ENCODE results near the gene KIF16B. TPM values are rescaled to one million over a fixed set of nuclear protein-coding genes. Genes with fewer than 3 reads are reported as not detected.
"Not testable (repeated sequence)": the region's sequence is repeated elsewhere in the genome, so short reads cannot be mapped to it uniquely, and the experiment has no call there.

Gene KIF16B
- polyA plus RNA-seq, 3 donors: 21.0 to 23.7 (median 21.4) TPM

DNA sequence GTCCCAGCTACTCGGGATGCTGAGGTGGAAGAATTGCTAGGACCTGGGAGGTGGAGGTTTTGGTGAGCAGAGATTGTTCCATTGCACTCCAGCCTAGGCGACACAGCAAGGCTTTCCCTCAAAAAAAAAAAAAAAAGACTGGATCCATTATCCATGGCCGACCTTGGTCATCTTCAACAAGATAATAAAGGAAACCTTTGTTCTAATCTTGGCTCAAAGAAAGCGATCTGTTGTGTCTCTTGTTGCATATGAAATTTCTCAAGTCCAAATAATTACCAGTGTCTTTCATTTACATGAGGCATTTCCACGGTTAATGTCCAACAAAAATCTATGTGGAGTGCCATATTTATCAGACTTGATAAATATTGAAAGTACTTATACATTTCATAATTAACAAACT is 23.7 kb upstream of the KIF16B start:
- DNase-seq: no peak

DNA sequence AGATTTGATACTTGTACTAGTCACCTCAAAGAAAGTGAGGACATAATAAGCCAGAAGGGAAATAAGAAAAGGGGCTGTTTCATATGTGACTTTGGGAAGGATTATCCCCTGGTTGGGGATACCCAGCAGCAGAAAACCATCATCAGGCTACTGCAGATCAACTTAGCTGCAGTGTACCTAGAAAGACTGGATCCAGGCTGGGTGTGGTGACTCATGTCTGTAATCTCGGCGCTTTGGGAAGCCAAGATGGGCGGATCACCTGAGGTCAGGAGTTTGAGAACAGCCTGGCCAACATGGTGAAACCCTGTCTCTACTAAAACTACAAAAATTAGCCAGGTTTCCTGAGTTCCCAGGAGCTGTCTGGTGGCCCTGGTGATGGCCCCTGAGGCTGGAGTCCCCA is 23.2 kb upstream of the KIF16B start:
- DNase-seq: not testable (repeated sequence)

DNA sequence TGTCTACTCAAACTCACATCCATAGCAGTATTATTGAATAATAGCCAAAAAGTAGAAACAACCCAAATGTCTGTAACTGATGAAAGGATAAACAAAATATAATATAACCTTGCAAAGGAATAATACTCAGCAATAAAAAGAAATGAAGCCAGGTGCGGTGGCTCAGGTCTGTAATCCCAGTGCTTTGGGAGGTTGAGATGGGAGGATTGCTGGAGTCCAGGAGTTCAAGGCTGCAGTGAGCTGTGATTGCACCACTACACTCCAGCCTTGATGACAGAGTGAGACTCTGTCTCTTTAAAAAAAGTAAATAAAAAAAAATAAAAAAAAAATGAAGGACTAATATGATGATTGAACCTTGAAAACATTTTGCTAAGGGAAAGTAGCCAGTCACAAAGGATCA is 22.1 kb upstream of the KIF16B start:
- no peak for DNase-seq

DNA sequence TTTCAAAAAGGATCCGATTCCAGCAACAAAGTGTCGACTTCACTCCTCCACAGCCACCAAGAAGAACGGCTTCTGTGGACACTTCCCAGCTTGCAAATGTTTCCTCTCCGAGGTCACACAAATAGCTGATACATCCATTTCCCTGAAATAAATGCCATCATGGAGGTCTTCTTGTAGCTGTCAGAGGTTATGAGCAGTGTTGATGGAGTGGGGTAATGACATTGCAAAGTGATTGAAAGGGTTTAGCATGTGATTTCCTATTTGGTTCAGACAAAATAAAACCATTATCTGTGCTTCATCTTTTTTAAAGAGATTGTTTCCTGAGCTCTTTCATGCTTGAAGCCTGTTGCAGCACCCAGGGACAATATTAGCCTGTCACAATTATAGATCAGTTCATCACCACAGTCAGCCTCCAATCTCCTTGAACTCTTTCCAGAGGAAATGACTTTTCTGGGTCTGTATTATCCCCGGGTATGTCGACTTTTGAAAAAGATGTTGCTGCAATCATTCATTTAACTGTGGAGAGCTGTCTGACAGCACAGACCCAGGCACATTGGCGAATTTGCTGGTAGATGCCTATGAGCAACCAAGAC is 16.9 kb upstream of the KIF16B start:
- no peak for DNase-seq

DNA sequence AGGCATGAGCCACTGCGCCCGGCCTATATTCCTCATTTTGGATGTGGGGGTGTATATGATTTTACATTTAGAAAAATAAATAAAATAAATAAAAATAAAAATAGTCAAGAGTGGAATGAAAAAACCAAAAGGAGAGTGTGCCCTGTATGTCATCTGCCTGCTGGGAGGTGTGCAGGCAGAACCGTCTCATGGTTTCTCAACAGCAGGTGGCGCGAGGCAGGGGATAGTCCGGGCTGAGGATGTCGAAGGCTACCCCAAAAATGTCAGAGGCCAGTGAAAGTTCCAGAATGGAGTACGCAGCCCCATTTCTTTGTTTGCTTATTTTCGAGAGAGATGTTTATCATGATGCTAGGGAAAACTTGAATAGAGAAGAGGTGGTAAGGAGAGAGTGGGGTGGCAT is 16.4 kb upstream of the KIF16B start:
- DNase-seq: no peak

DNA sequence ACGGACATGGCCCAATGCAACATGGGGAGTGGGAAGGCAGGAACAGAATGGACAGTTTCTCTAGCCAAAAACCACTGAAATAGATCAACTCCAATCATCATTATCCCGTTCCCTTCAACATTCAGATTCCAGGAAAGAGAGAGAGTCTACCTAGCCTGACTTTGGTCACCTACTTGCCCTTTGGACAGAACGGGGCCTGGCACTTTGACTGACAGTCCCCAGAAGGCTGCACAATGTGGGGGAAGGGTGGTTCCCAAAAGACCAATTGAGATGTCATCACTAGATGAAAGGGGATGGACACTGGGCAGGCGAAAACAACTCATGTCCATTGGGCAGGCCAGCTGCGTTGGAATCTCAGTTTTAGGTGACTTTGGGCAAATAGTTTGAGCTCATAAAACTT is 15.0 kb upstream of the KIF16B start:
- no peak for DNase-seq

DNA sequence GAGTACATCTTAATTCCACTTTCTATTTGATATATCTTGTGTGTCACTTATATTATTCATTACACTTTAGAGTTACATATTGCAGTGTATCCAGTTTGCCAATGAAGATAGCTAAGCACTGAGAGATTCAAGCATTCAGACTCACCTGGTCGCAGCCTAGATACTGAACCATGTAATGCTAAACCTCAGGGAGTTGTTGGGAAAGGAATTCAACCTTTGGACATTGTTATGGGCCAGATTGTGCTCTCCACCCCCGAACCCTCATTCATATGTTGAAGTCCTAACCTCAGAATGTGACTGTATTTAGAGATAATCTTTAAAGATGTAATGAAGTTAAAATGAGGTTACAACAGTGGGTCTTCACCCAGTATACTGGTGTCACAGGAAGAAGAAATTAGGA is 13.8 kb upstream of the KIF16B start:
- DNase-seq: no peak

DNA sequence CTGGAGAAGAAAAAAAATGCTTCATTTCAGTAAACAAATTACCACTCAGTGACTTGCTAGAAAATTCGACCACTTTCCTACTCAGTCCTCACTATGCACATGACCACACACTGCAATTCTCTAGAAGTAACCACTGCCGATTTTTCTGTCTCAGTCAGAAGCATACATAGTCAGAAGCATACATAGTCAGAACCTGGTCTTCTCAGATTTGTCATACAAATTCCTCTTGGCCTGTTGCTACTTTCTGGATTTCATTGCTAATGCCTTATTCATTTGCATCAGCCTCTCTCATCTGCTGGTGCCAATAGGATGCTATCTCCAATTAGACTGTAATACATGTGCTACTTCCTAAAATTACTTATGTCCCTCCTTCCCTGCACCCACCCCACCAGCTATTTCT is 10.2 kb upstream of the KIF16B start:
- DNase-seq: no peak

DNA sequence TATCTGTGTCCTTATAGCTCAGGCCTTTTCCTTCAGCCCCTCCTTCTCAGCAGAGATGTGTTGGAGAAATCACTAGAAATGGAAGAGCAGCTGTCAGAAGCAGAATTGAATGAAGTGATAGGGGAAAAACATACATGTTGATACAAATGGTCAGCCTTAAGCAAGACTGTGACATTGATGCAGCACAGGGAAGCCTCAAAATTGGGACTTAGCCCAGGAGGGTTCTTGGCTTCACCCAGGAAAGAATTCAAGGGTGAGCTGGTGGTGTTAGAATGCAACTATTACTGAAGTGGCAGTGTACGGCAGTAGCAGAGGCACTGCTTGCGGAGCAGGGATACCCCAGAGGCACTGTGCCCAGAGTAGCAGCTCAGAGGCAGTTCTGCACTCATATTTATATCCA is 8.0 kb upstream of the KIF16B start:
- no peak for DNase-seq

DNA sequence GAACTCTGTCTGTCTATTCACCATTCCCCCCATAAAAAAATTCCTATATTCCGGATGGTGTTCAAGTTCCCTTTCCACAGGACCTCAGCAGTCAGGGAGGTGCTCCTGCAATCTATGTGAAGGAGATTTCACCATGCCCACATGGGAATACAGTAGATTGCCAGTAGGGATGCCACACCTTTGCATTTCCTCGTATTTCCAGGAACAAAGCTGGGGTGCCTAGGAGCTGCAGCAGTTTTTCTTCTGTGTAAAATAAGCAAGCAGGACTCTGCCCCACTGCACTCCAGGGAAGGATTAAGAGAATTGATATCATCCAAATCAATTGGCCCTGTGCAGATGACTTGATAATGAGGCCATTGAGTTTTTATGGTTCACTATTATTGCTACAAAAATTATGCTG is 7.4 kb upstream of the KIF16B start:
- no peak for DNase-seq

DNA sequence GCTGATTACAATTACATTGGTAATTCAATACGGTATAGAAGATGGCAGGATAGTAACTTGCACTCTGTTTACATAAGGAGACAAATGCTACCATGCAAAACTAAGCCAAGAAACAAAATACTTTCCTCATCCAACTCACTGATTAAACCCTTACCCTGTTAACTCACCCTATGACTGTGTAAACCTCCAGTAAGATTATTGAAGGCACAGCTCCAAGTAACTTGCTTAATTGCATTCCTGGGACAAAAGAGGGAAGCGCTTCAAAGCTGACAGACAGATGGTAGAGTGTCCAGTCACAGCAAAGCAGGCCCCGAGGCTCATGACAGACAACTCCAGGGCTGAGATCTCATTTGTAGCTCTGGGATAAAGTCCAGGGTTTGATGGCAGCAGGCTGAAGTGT is 6.9 kb upstream of the KIF16B start:
- no peak for DNase-seq

DNA sequence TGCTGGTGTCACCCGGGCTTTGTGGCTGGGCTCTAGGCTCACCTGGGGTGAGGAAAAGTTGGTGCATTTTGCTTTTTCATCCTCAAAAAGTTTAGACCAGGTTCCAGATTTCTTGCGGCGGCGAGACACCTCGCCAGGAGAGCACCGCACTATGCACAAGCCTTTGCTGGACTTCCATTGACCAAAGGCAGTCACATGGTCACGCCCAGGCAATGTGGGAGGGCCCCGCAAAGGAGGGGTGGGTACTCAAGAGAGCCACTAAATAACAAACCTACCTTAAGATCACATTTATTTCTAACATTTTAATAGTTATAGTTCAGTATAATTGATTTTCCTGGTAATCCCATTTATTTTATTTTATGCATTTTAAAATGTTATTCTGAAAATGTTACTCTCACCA is 3.0 kb upstream of the KIF16B start:
- DNase-seq: no peak

DNA sequence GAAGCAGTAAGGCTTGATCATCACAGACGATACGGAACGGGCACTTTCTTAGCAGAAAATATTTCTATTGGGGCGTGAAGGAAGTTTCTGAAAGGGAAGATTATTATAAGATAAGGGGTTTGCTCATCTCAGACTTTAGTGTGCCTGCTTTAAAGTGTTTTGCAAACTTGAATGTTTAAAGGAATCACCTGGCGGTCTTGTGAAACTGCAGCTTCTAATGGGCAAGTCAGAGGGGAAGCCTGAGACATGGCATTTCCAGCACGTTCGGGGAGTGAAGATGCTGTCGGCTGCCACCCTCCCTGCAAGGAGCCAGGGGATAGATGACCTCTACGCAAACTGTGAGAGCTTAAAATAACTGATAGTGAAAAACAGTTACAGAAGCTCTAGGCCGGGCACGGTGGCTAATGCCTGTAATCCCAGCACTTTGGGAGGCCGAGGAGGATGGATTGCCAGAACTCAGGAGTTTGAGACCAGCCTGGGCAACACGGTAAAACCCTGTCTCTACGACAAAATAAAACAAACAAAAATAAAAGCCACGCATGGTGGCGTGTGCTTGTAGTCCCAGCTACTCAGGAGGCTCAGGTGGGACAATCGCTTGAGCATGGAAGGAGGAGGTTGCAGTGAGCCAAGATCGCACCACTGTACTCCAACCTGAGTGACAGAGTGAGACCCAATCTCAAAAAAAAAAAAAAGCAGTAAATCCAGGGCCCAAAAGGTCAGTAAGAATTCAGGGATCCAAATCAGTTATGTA is 2.3 kb upstream of the KIF16B start:
- no peak for DNase-seq

DNA sequence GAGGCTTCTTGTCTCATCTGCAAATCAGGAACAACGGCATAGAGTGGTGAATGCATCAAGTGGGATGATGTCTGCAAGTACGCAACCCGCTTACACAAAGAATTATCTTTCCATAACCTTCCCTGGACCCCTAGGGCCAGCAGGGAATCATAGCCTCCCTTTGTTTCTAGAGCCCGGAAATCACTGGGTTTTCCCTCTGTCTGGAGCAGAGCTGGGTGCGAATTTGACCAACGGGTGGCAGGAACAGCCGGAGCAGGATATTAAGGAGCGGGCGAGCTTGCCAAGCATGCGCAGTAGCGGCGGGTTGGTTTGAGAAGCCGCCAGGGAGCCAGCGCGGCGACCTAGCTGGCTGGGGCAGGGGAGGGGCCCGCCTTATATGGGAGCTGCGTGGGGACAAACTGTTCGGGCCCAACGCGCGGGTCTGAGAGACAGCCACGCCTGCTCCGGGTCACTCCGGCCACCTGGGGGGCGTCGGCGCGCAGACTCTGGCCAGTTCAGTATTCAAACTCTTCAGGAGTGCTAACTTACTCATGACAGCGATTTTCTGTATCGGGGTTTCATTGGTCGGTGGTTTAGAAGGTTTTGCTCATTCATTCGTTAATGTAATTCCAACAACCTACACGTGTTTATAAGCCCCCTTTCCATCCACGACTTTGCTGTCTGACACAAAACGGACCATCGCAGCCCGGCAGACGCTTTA is 1.6 kb upstream of the KIF16B start:
- DNase-seq: peak; percentile 78

DNA sequence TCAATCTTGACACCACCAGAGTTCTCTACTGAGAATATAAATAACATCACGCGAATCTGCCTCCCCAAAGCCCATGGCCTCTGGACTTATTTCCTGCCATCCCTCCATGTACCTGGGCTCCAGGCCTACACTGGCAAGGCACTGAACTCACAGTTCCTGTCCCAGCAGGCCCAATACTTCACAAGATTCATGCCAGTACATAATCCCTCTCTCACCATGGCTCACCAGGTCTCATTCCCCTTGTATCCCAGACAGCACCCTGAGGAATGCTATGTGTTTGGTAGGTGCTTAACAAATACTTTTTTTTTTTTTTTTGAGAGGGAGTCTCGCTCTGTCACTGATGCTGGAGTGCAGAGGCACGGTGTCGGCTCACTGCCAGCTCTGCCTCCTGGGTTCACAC is 1.9 kb downstream of the KIF16B start:
- DNase-seq: no peak

DNA sequence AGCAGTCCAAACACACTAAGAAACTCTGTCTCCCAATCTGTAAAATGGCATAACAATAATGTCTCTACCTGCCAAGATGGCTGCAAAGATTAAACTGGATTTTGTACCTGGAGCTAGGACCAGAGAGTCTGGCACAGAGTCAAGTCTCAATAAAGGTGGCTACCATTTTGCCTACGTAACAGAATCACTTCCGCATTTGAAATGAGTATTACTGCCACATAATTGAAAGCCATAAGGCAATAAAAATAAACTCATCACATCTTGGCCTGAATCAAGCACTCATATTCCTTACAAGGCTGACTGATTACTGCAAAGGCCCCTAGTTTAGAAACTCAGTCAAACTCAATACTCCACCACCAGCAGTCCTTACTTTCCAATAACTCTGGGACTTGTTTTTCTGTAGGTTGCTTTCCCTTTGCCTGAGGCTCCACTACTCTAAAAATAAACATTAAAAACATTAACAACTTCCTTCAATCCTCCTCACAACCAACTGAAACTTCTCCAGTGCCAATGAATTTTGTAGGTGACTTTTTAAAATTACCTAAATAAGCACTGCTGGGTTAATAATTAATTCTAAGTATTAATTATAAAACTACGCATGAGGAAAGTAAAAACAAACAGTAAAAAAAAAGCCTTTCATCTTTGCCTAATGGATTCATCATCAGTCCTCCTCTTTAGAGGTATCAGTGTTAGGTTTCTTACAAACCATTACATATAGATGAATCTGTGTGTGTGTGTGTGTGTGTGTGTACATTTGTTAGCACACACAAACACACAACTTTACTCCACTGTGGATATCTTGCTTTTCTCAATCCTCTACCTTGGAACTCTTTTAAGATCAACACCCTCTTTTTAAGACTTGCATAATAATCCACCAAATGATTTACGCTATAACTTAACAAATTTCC is 3.7 kb downstream of the KIF16B start:
- no peak for DNase-seq

DNA sequence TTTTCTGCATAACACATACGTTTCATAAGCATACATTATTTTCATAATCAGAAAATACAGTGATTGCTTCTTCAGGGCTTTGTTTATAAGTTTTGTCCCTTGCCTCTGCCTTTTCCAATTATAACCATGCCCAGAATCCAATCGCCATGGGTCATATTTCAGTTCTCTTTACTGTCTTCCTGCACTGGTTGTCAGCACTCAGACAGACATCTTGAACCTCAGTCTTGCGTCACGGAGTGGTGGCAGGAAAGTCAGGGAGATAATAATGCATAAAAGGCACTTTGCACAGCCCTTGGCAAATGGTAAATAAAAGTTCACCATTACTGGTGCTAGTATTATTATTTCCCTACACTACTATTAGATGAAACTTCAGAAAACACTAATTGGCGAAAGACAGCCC is 7.2 kb downstream of the KIF16B start:
- DNase-seq: no peak

DNA sequence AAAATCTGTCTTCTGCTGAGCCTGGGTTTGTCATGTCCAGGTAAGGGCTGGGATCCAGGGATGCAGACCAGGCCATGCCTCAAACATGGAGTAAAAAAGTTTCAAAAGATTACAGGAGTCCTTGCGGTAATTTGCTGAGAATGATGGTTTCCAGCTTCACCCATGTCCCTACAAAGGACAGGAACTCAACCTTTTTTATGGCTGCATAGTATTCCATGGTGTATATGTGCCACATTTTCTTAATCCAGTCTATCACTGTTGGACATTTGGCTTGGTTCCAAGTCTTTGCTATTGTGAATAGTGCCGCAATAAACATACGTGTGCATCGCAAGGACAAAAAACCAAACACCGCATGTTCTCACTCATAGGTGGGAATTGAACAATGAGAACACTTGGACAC is 9.2 kb downstream of the KIF16B start:
- DNase-seq: not testable (repeated sequence)

DNA sequence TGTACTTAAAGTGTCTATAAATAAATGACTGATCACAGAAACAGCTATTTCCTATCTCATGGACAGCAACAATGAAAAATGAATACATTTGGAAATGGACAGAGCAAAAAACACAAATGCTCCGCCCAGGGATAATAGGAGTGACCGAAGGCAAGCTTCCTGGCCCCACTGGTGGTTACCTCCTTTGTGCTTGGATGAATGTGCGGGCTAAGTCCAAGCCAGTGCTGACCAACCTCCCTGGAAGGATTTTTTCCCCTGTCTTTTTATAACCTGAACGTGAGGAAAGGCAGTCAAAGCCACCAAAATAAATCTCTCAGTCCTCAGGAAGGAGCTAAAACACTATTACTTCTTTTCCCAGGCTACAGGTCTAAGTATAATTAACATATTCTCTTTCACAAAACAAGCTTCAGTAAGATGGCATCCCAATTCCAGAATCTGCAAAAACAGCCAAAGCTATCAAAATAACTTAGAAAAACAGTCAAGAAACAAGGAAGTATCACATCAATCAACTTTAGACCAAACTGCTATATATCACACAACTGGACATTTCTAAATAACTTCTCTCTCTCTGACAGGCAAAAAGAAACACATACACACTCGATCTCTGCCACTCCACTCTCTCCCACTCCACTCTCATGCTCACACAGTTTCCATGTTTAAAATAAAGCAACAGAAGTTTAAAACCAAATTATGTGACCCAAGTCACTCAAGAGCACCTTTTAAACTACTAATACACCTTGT is 10.0 kb downstream of the KIF16B start:
- no peak for DNase-seq

DNA sequence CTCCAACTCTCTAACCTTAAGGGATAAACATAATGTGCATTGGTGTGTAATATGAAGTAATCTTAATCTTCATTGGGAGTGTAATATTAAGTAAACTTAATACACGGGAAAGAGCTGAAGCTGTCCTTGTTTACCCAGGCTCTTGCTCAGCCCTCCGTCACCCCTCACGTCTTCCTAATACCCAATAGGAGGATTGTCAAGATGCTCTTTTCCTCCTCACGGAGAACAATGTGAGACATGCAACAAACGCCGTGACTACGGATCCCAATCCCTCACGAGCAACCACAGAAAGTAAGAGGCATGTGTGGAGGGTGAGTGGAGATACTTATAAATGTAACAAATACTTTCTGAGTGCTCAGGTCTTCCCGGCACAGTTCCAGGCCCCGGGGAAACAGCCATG is 11.0 kb downstream of the KIF16B start:
- DNase-seq: no peak

DNA sequence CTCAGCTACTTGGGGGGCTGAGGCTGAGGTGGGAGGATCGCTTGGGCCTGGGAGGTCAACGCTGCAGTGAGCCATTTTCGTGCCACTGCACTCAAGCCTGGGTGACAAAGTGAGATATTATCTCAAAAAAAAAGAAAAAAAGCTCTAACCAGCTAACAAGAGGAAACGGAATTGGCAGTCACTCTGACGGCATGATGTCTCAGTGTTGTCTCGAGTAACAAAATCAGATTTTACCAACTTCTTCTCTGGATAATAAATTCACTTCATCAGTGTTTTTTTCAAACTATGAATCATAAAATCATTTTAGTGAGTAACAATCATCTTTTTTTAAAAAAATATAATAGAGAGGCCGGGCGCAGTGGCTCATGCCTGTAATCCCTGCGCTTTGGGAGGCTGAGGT is 12.6 kb downstream of the KIF16B start:
- no peak for DNase-seq

DNA sequence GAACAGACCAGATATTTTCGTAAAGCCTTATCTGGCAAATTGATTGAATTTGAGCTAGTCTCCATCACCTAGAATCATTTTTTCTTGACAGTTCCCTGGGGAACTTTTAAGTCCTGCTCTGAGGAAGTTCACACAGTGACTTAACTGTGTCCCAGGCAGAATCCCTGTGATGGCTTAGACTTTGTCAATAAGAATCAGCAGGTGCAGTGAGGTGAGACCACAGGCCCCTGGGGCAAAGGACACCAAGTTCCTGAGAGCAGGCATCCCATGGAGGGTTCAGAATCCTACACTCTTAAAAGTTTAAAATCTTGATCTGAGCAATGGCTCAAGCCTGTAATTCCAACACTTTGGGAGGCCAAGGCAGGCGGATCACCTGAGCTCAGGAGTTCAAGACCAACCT is 13.0 kb downstream of the KIF16B start:
- no peak for DNase-seq

Measured in renal pelvis (tissue), 4 donors.